Mesenteric fat pad (tissue), 1 donor: ENCODE results near the gene OSMR. TPM values are rescaled to one million over a fixed set of nuclear protein-coding genes. Genes with fewer than 3 reads are reported as not detected.

Source experiments
- total RNA-seq: library from RNA; stranded (reverse); fragmentation: NEBNext Ultra II Directional; extraction: Animal tissue kit (Norgen Biotek cat#: 25700); gene quantifications from one replicate; pipeline ENCODE4 v1.2.1, GENCODE V29; 2021
- donor health status: DM: yes; HTN: yes; CAD: no.

Gene OSMR
- total RNA-seq, 1 donor from 2014 or later = 141 TPM

Other genes with a start within 250 kb of the OSMR start
- 27.1 TPM for gene RICTOR, start 228.4 kb downstream of the OSMR start, total RNA-seq